Activated CD8-positive, alpha-beta memory T cell treated with anti-CD3 and anti-CD28 coated beads, Interleukin-2, amount 10 ng/mL, durations not matched to agents 7 days and 5 days (primary cell): ENCODE measurements around the gene CFAP97D2. TPM values are rescaled to one million over a fixed set of nuclear protein-coding genes. Genes with fewer than 3 reads are reported as not detected.
"Not testable (repeated sequence)": the region's sequence is repeated elsewhere in the genome, so short reads cannot be mapped to it uniquely, and the experiment has no call there.

Experiments used
- ATAC-seq: fragments of 150-1000 bp; cut with Tn5 transposase; one replicate; pipeline ENCODE4 v1.10.0; 2021; ENCODE audit warnings: moderate library complexity
- CTCF ChIA-PET: fragments of 350-600 bp; sonication (Branson Sonifier 250); formaldehyde crosslinking; loops from one replicate; lab custom pipeline; 2021; ENCODE audit warnings: antibody characterized with exemption; lab: Charles Lee
- DNase-seq: peaks from one replicate; pipeline ENCODE4 v3.0.0-alpha.2; 2020
- H3K27ac Mint-ChIP-seq: one replicate; pipeline ENCODE4 v1.8.0; 2021; ENCODE audit warnings: mild to moderate bottlenecking, mixed read lengths
- H3K27me3 Mint-ChIP-seq: one replicate; pipeline ENCODE4 v1.8.0; 2021; ENCODE audit warnings: mixed read lengths
- H3K36me3 Mint-ChIP-seq: one replicate; pipeline ENCODE4 v1.8.0; 2021; ENCODE audit warnings: mild to moderate bottlenecking, mixed read lengths
- H3K4me1 Mint-ChIP-seq: one replicate; pipeline ENCODE4 v1.8.0; 2021; ENCODE audit warnings: mixed read lengths
- H3K4me3 Mint-ChIP-seq: one replicate; pipeline ENCODE4 v1.8.0; 2021; ENCODE audit warnings: mild to moderate bottlenecking, moderate library complexity, mixed read lengths
- H3K9me3 Mint-ChIP-seq: one replicate; pipeline ENCODE4 v1.8.0; 2022; ENCODE audit warnings: low read depth, mixed read lengths
- total RNA-seq, 2 experiments: library from RNA; stranded (reverse); gene quantifications; one replicate each; pipeline ENCODE4 v1.2.3, GENCODE V29; 2021

The CFAP97D2 gene
- total RNA-seq = not detected

GRCh38 chr13:114179087-114179658 is at the start of gene CFAP97D2:
Gene CFAP97D2 (plus strand): TSS chr13:114179257. CDS start chr13:114179331, 74 bp downstream.
- CTCF ChIA-PET = no interaction called here
- no peak within 1 kb of the TSS for H3K27ac Mint-ChIP-seq
- H3K36me3 Mint-ChIP-seq = no peaks in the 10 kb centered on the region
- ATAC-seq (no peak), DNase-seq (no peak)
- H3K9me3 Mint-ChIP-seq = peaks cover 2% of the 10 kb centered on the region
- peaks cover 7% of the 10 kb centered on the region for H3K4me1 Mint-ChIP-seq
- H3K4me3 Mint-ChIP-seq = no peak within 1 kb of the TSS
- peaks cover 4% of the 10 kb centered on the region for H3K27me3 Mint-ChIP-seq

GRCh38 chr13:114129649-114130062 is 49.4 kb upstream of the CFAP97D2 start:
- Mint-ChIP-seq H3K27me3 (peaks cover 6% of the 10 kb centered on the region), H3K9me3 (peaks cover 2% of the 10 kb centered on the region), H3K4me3 (peak overlapping the region; percentile 90), H3K4me1 (peaks cover 74% of the 10 kb centered on the region), H3K36me3 (peaks cover 25% of the 10 kb centered on the region), H3K27ac (peak overlapping the region; percentile 84)
- no peak for DNase-seq
- ATAC-seq = peak; percentile 3
- CTCF ChIA-PET = interaction anchor here (0.9 to 3.0 kb wide), 4 partner anchors 19 to 97 kb away, joined by 3 to 9 read pairs (median 8); no protein-coding TSS in a partner anchor

- no peak for DNase-seq
- Mint-ChIP-seq H3K9me3 (peaks cover under 1% of the 10 kb centered on the region), H3K36me3 (peaks cover 19% of the 10 kb centered on the region), H3K27me3 (peaks cover 12% of the 10 kb centered on the region), H3K4me1 (peaks cover 70% of the 10 kb centered on the region), H3K4me3 (peak overlapping the region; percentile 90), H3K27ac (peak overlapping the region; percentile 84)
- CTCF ChIA-PET = interaction anchor here (0.9 to 3.0 kb wide), 9 partner anchors 10 to 96 kb away, joined by 3 to 10 read pairs (median 7); no protein-coding TSS in a partner anchor
- ATAC-seq = no peak
Measured at GRCh38 chr13:114130131-114130836, 48.8 kb upstream of the CFAP97D2 start.

GRCh38 chr13:114130837-114131582 is 48.0 kb upstream of the CFAP97D2 start:
- Mint-ChIP-seq H3K27ac (peak overlapping the region; percentile 84), H3K36me3 (peaks cover 15% of the 10 kb centered on the region), H3K27me3 (peaks cover 16% of the 10 kb centered on the region), H3K4me1 (peaks cover 65% of the 10 kb centered on the region), H3K9me3 (no peaks in the 10 kb centered on the region), H3K4me3 (peak overlapping the region; percentile 90)
- DNase-seq = peak; percentile 88
- CTCF ChIA-PET = interaction anchor here (1.0 to 3.0 kb wide), 7 partner anchors 10 to 96 kb away, joined by 3 to 10 read pairs (median 9); no protein-coding TSS in a partner anchor
- peak; percentile 43 for ATAC-seq

- DNase-seq (no peak), ATAC-seq (peak; percentile 3)
- peak overlapping the region; percentile 84 for H3K27ac Mint-ChIP-seq
- H3K9me3 Mint-ChIP-seq = no peaks in the 10 kb centered on the region
- CTCF ChIA-PET = interaction anchor here (1.0 to 3.0 kb wide), 7 partner anchors 9 to 95 kb away, joined by 3 to 10 read pairs (median 9); no protein-coding TSS in a partner anchor
- peaks cover 22% of the 10 kb centered on the region for H3K27me3 Mint-ChIP-seq
- peaks cover 11% of the 10 kb centered on the region for H3K36me3 Mint-ChIP-seq
- H3K4me3 Mint-ChIP-seq = peak overlapping the region; percentile 90
- H3K4me1 Mint-ChIP-seq = peaks cover 58% of the 10 kb centered on the region
Measured at GRCh38 chr13:114131583-114132418, 47.3 kb upstream of the CFAP97D2 start.

GRCh38 chr13:114132419-114133121 is 46.5 kb upstream of the CFAP97D2 start, which contains the start of gene RASA3:
Gene RASA3 (minus strand): TSS chr13:114132623. CDS start chr13:114132489, 134 bp downstream.
- Mint-ChIP-seq H3K9me3 (no peaks in the 10 kb centered on the region), H3K4me1 (peaks cover 50% of the 10 kb centered on the region), H3K27ac (peak within 1 kb of the TSS; percentile 84), H3K4me3 (peak within 1 kb of the TSS; percentile 90), H3K27me3 (peaks cover 24% of the 10 kb centered on the region), H3K36me3 (peaks cover 4% of the 10 kb centered on the region)
- CTCF ChIA-PET = interaction anchor here (3.0 kb wide), 1 partner anchor 16 kb away, joined by 9 read pairs; no protein-coding TSS in a partner anchor
- DNase-seq (peak; percentile 64), ATAC-seq (peak; percentile 66)

- H3K4me3 Mint-ChIP-seq, CTCF ChIA-PET, H3K9me3 Mint-ChIP-seq, H3K27ac Mint-ChIP-seq, DNase-seq, ATAC-seq, H3K36me3 Mint-ChIP-seq: not testable (repeated sequence)
- Mint-ChIP-seq H3K4me1 (peaks cover 45% of the 10 kb centered on the region), H3K27me3 (peaks cover 24% of the 10 kb centered on the region)
Measured at GRCh38 chr13:114133126-114133525, 45.9 kb upstream of the CFAP97D2 start.

GRCh38 chr13:114133552-114133951 is 45.5 kb upstream of the CFAP97D2 start:
- DNase-seq, H3K36me3 Mint-ChIP-seq, H3K27ac Mint-ChIP-seq, ATAC-seq, CTCF ChIA-PET, H3K9me3 Mint-ChIP-seq: not testable (repeated sequence)
- H3K27me3 Mint-ChIP-seq = peaks cover 24% of the 10 kb centered on the region
- peak overlapping the region; percentile 45 for H3K4me3 Mint-ChIP-seq
- H3K4me1 Mint-ChIP-seq = peaks cover 41% of the 10 kb centered on the region

- Mint-ChIP-seq H3K27ac (no peak overlapping the region), H3K36me3 (peaks cover 3% of the 10 kb centered on the region), H3K9me3 (peaks cover 2% of the 10 kb centered on the region), H3K27me3 (peaks cover 24% of the 10 kb centered on the region), H3K4me3 (peak overlapping the region; percentile 45), H3K4me1 (peaks cover 35% of the 10 kb centered on the region)
- DNase-seq (no peak), ATAC-seq (no peak)
- CTCF ChIA-PET = no interaction called here
Measured at GRCh38 chr13:114134111-114134943, 44.7 kb upstream of the CFAP97D2 start.

GRCh38 chr13:114134944-114135610 is 44.0 kb upstream of the CFAP97D2 start:
- no peak overlapping the region for H3K4me3 Mint-ChIP-seq

GRCh38 chr13:114135731-114136171 is 43.3 kb upstream of the CFAP97D2 start:
- DNase-seq (no peak), ATAC-seq (no peak)
- H3K4me3 Mint-ChIP-seq = no peak overlapping the region
- CTCF ChIA-PET = no interaction called here
- H3K27ac Mint-ChIP-seq = no peak overlapping the region
- H3K36me3 Mint-ChIP-seq = peaks cover 3% of the 10 kb centered on the region
- H3K4me1 Mint-ChIP-seq = peaks cover 22% of the 10 kb centered on the region
- H3K9me3 Mint-ChIP-seq = peaks cover 2% of the 10 kb centered on the region
- H3K27me3 Mint-ChIP-seq = peaks cover 28% of the 10 kb centered on the region

More at GRCh38 chr13:114134944-114135610, 44.0 kb upstream of the CFAP97D2 start:
- peaks cover 28% of the 10 kb centered on the region for H3K4me1 Mint-ChIP-seq
- H3K27me3 Mint-ChIP-seq = peaks cover 24% of the 10 kb centered on the region
- ATAC-seq (no peak), DNase-seq (no peak)
- peaks cover 3% of the 10 kb centered on the region for H3K36me3 Mint-ChIP-seq
- CTCF ChIA-PET = no interaction called here
- H3K9me3 Mint-ChIP-seq = peaks cover 2% of the 10 kb centered on the region
- no peak overlapping the region for H3K27ac Mint-ChIP-seq
